WTC11 (cell line): ENCODE results near the gene FOXO3. TPM values are rescaled to one million over a fixed set of nuclear protein-coding genes. Genes with fewer than 3 reads are reported as not detected.
A peak's percentile ranks its signal among the peaks of the same experiment; 100 is the strongest.

Experiments used
- ATAC-seq: fragments of 200-7000 bp; cut with Tn5 transposase; 2 replicates; pipeline ENCODE4 v1.10.0; 2021; ENCODE audit warnings: mild to moderate bottlenecking, moderate library complexity
- CTCF ChIA-PET: fragments of 300-600 bp; sonication (Branson Sonifier 250); formaldehyde crosslinking; loops from one replicate; lab custom pipeline; 2021; ENCODE audit warnings: antibody characterized with exemption; lab: Charles Lee
- POLR2A ChIA-PET: fragments of 350-600 bp; sonication (Branson Sonifier 250); formaldehyde crosslinking; loops from one replicate; lab custom pipeline; 2021; ENCODE audit warnings: antibody characterized with exemption; lab: Charles Lee
- DNase-seq: peaks from one replicate; pipeline ENCODE4 v3.0.0; 2021; ENCODE audit warnings: low spot score
- H3K27ac Mint-ChIP-seq: 2 replicates; pipeline ENCODE4 v1.8.0; 2021; ENCODE audit warnings: mixed read lengths
- H3K27me3 Mint-ChIP-seq: 2 replicates; pipeline ENCODE4 v1.8.0; 2021; ENCODE audit warnings: low read depth, mild to moderate bottlenecking, moderate library complexity, mixed read lengths
- H3K36me3 Mint-ChIP-seq: 2 replicates; pipeline ENCODE4 v1.8.0; 2021; ENCODE audit warnings: mixed read lengths
- H3K4me1 Mint-ChIP-seq: 2 replicates; pipeline ENCODE4 v1.8.0; 2022; ENCODE audit warnings: mixed read lengths
- H3K4me3 Mint-ChIP-seq: 2 replicates; pipeline ENCODE4 v1.8.0; 2021; ENCODE audit warnings: mild to moderate bottlenecking, moderate library complexity, mixed read lengths
- H3K9me3 Mint-ChIP-seq: 2 replicates; pipeline ENCODE4 v1.8.0; 2021; ENCODE audit warnings: mixed read lengths
- ARID4B ChIP-seq: sonication (generic); formaldehyde crosslinking; IDR thresholded peaks from 2 replicates; pipeline ENCODE4 v1.8.0; 2023; ENCODE audit warnings: missing genetic modification reagents, mild to moderate bottlenecking, borderline replicate concordance
- ATF2 ChIP-seq: sonication (generic); formaldehyde crosslinking; IDR thresholded peaks from 2 replicates; pipeline ENCODE4 v1.8.1; 2022; ENCODE audit warnings: low read depth, missing genetic modification reagents, borderline replicate concordance
- E2F1 ChIP-seq: sonication (generic); formaldehyde crosslinking; IDR thresholded peaks from 2 replicates; pipeline ENCODE4 v1.8.0; 2022; ENCODE audit warnings: mild to moderate bottlenecking, missing genetic modification reagents
- E2F5 ChIP-seq: sonication (generic); formaldehyde crosslinking; IDR thresholded peaks from 2 replicates; pipeline ENCODE4 v1.8.1; 2022; ENCODE audit warnings: mild to moderate bottlenecking, moderate library complexity, missing genetic modification reagents
- ETV6 ChIP-seq: sonication (generic); formaldehyde crosslinking; IDR thresholded peaks from 2 replicates; pipeline ENCODE4 v1.8.1; 2022; ENCODE audit warnings: mild to moderate bottlenecking, missing genetic modification reagents
- GABPB1 ChIP-seq: sonication (generic); formaldehyde crosslinking; IDR thresholded peaks from 2 replicates; pipeline ENCODE4 v1.8.1; 2023; ENCODE audit warnings: mild to moderate bottlenecking, missing genetic modification reagents
- IRF1 ChIP-seq: sonication (generic); formaldehyde crosslinking; IDR thresholded peaks from 2 replicates; pipeline ENCODE4 v1.8.0; 2023; ENCODE audit warnings: missing genetic modification reagents
- KAT7 ChIP-seq: sonication (generic); formaldehyde crosslinking; IDR thresholded peaks from 2 replicates; pipeline ENCODE4 v1.8.1; 2023; ENCODE audit warnings: missing genetic modification reagents, mild to moderate bottlenecking, borderline replicate concordance
- MLX ChIP-seq: sonication (generic); formaldehyde crosslinking; IDR thresholded peaks from 2 replicates; pipeline ENCODE4 v1.8.1; 2023; ENCODE audit warnings: mild to moderate bottlenecking, missing genetic modification reagents, moderate library complexity
- MXD4 ChIP-seq: fragments of 250-450 bp; sonication (Bioruptor Pico); IDR thresholded peaks from 2 replicates; pipeline ENCODE4 v1.8.0; 2021; ENCODE audit warnings: mild to moderate bottlenecking, moderate library complexity, borderline replicate concordance
- MYBL2 ChIP-seq: sonication (generic); formaldehyde crosslinking; IDR thresholded peaks from 2 replicates; pipeline ENCODE4 v1.8.1; 2023; ENCODE audit warnings: mild to moderate bottlenecking, moderate library complexity, missing genetic modification reagents
- SOX15 ChIP-seq: fragments of 250-450 bp; sonication (Bioruptor Pico); IDR thresholded peaks from 2 replicates; pipeline ENCODE4 v1.9.0; 2021; ENCODE audit warnings: mild to moderate bottlenecking
- TCF7 ChIP-seq: sonication (generic); formaldehyde crosslinking; IDR thresholded peaks from 2 replicates; pipeline ENCODE4 v1.8.0; 2022; ENCODE audit warnings: mild to moderate bottlenecking, low read depth, missing genetic modification reagents, moderate library complexity
- TP53 ChIP-seq: sonication (generic); formaldehyde crosslinking; IDR thresholded peaks from 2 replicates; pipeline ENCODE4 v1.8.1; 2023; ENCODE audit warnings: mild to moderate bottlenecking, missing genetic modification reagents
- USF1 ChIP-seq: sonication (generic); formaldehyde crosslinking; IDR thresholded peaks from 2 replicates; pipeline ENCODE4 v1.8.0; 2022; ENCODE audit warnings: mild to moderate bottlenecking, missing genetic modification reagents
- USF2 ChIP-seq: sonication (generic); formaldehyde crosslinking; IDR thresholded peaks from 2 replicates; pipeline ENCODE4 v1.8.1; 2023; ENCODE audit warnings: mild to moderate bottlenecking, missing genetic modification reagents, moderate library complexity
- ZBTB43 ChIP-seq: sonication (generic); formaldehyde crosslinking; IDR thresholded peaks from 2 replicates; pipeline ENCODE4 v1.8.1; 2023; ENCODE audit warnings: mild to moderate bottlenecking, missing genetic modification reagents
- ZNF138 ChIP-seq: sonication (generic); formaldehyde crosslinking; conservative IDR thresholded peaks from 2 replicates; pipeline ENCODE4 v1.8.1; 2022; ENCODE audit warnings: mild to moderate bottlenecking, moderate library complexity, missing genetic modification reagents
- ZNF281 ChIP-seq: sonication (generic); formaldehyde crosslinking; IDR thresholded peaks from 2 replicates; pipeline ENCODE4 v1.8.0; 2023; ENCODE audit warnings: mild to moderate bottlenecking, missing genetic modification reagents
- ZNF423 ChIP-seq: fragments of 250-450 bp; sonication (Bioruptor Pico); IDR thresholded peaks from 2 replicates; pipeline ENCODE4 v2.1.2; 2022; ENCODE audit warnings: mild to moderate bottlenecking, moderate library complexity
- total RNA-seq: library from RNA; stranded (reverse); gene quantifications from 3 replicates; pipeline ENCODE4 v1.2.3, GENCODE V29; 2021

The FOXO3 gene
- total RNA-seq, 1 experiment from 2014 or later = 15.6 TPM

GRCh38 chr6:108562503-108562993 lies 1.8 kb downstream of the FOXO3 start:
- Mint-ChIP-seq H3K9me3 (no peaks in the 10 kb centered on the region), H3K4me3 (peak overlapping the region; percentile 85), H3K36me3 (peaks cover 4% of the 10 kb centered on the region; the same call in 1 of the 2 replicates), H3K27ac (peak overlapping the region; percentile 84), H3K27me3 (peaks cover 25% of the 10 kb centered on the region), H3K4me1 (peaks cover 39% of the 10 kb centered on the region)
- ChIA-PET POLR2A (interaction anchor here (0.5 to 1.6 kb wide), 6 partner anchors 9 to 532 kb away, joined by 3 to 5 read pairs (median 3); partner anchors contain the start of gene SESN1), CTCF (interaction anchor here (1.2 to 2.6 kb wide), 2 partner anchors 91 to 276 kb away, joined by 3 to 9 read pairs; no protein-coding TSS in a partner anchor)
- ATAC-seq (peak; percentile 26), DNase-seq (peak; percentile 74)
- TF ChIP-seq ZBTB43 (peak; percentile 90), E2F5 (no peak; the same call in 1 of the 2 replicates), TCF7 (CRISPR knock-in tag) (no peak), ARID4B (CRISPR knock-in tag) (peak; percentile 74; the same call in 1 of the 2 replicates), ZNF281 (peak; percentile 58; the same call in 1 of the 2 replicates), MXD4 (CRISPR knock-in tag) (no peak), USF1 (CRISPR knock-in tag) (peak; percentile 92), ZNF138 (CRISPR knock-in tag) (no peak), USF2 (CRISPR knock-in tag) (peak; percentile 88), SOX15 (no peak), MLX (no peak), IRF1 (no peak), MYBL2 (CRISPR knock-in tag) (no peak), ZNF423 (CRISPR knock-in tag) (peak; percentile 79), ATF2 (CRISPR knock-in tag) (no peak), KAT7 (CRISPR knock-in tag) (peak; percentile 75; the same call in 1 of the 2 replicates), TP53 (CRISPR knock-in tag) (no peak), GABPB1 (peak; percentile 96), ETV6 (CRISPR knock-in tag) (peak; percentile 96), E2F1 (CRISPR knock-in tag) (peak; percentile 43; the same call in 1 of the 2 replicates)
